Caki2 (cell line): ENCODE results near the gene CXCL1. TPM values are rescaled to one million over a fixed set of nuclear protein-coding genes. Genes with fewer than 3 reads are reported as not detected.
A peak's percentile ranks its signal among the peaks of the same experiment; 100 is the strongest.
"Not testable (repeated sequence)": the region's sequence is repeated elsewhere in the genome, so short reads cannot be mapped to it uniquely, and the experiment has no call there.

ENCODE experiments used
- DNase-seq: peaks from one replicate; pipeline ENCODE4 v3.0.0-alpha.2; 2015; ENCODE audit warnings: low read depth
- in situ Hi-C: cut with HindIII; loops from 2 replicates; pipeline ENCODE4 v1.10.0; 2016; ENCODE audit warnings: low sequenced_read_pairs, low pct_unique_long_range_greater_than_20kb, mixed read lengths
- total RNA-seq: library from RNA; depleted of rRNA; stranded (reverse); fragments of >200 nt; shearing (Covaris generic); gene quantifications from 2 replicates; pipeline ENCODE4 v1.2.3, GENCODE V29; 2014; ENCODE audit warnings: low replicate concordance; rRNA removed

CXCL1 gene
- total RNA-seq, 1 experiment from 2014 or later: 2.7 TPM

DNA sequence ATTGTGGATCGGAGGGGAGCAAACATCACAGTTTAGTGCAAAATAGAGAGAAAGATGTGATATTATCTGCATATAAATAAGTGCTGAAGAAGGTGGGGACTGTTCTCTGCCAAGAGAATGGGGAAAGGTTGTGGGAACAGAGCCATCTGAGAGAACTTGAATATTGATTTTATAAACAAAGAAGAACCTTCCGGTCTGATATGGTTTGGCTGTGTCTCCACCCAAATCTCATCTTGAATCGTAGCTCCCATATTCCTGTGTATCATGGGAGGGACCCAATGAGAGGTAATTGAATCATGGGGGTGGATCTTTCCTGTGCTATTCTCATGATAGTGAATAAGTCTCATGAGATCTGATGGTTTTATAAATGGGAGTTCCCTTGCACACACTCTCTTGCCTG lies 30.1 kb downstream of the CXCL1 start:
- DNase-seq, in situ Hi-C loops: not testable (repeated sequence)

DNA sequence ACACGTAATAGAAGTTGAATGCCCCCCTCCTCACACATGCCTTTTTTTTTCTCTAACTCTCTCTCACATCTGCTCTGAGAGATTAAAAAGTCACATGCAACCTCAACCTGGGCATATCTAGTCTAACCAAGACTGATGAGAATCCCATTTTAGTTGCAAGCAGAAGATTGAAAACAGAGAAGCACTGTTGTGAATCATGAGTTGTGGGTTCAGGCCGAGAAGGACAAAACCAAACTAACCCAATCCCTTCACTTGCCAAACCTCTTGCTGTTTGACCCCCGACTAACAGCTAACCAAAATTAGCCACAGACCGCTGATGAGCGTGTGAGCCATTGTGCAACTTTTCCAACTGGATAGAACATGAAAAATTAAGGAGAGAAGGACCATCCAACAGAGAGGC lies 31.8 kb downstream of the CXCL1 start:
- no peak for DNase-seq
- in situ Hi-C loops: no loop called here

GRCh38 chr4:73902038-73902637 lies 32.9 kb downstream of the CXCL1 start:
- DNase-seq: no peak
- in situ Hi-C loops: no loop called here

DNA sequence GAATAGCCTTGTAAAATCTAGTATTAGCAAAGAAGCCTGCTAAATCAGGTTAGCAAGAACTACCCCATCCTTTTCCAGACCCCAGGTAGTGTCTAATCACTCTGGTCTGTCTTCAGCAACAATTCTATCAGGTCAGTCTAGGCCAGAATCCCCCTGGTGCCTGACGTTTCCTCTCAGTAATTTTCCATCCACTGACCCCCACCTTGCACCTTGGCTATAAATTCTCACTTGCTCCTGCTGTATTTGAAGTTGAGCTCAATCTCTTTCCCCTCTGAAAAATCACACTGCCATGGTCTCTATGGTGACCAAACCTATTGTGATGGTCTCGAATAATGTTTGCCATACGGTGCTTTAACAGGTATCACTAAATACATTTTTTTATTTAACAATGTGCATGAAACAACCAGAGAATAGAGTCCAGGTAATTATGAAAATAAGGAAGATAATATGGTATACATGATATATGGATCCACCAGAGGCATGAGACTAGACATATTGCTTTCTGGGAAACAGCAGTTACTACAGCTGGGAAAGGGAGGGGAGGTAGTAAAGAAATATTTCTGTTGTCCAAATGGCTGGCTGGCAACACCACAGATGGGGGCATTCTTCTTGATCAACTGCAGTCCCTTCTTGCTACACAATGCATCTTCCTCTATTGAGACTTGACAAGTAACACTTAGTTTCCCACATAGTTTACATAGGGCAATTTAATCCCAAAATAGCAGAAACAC lies 33.8 kb downstream of the CXCL1 start:
- in situ Hi-C loops: no loop called here
- DNase-seq: no peak

GRCh38 chr4:73904491-73904890 lies 35.3 kb downstream of the CXCL1 start:
- in situ Hi-C loops: no loop called here
- no peak for DNase-seq

DNA sequence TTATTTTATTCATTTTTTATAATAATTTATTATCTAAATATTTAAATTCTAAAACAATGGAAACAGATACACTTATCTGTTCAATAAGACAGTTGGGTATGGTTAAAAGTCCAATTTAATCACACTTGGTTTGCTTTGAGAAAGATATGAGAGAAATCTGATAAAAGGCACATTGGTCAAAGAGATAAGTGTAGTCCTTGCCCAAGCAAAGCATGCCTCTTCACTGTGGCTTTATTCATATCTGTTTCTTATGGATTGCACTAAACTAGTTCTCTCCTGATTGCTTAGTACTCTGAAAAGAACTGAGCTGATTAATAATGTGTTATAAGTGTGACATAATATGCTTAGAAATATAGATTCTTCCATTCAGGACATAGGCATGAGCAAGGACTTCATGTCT lies 39.8 kb downstream of the CXCL1 start:
- in situ Hi-C loops: no loop called here

DNA sequence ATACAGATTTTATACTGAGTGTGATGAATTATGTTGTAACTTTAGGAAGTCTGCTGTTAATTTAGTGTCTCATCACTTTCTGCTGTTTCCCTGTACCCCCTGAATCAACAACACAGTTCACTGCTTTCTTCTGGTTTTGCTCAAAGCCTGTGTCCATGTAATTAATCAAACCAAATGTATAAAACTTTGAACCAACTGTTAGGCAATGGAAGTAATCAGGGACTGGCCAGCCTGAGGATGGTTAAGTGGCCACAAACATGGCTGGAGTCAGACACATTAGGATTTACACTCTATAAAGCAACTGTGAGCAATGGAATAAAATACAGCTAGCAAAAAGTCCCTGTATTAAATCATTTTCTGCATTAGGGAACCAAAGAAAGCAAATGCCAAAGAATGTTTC lies 42.6 kb downstream of the CXCL1 start:
- no peak for DNase-seq
- in situ Hi-C loops: no loop called here

More for the DNA sequence above, 39.8 kb downstream of the CXCL1 start:
- no peak for DNase-seq

GRCh38 chr4:73912191-73912590 lies 43.0 kb downstream of the CXCL1 start:
- no peak for DNase-seq
- in situ Hi-C loops: no loop called here

- DNase-seq: no peak
- in situ Hi-C loops: no loop called here
These were observed 44.9 kb downstream of the CXCL1 start for GRCh38 chr4:73914071-73914470.

DNA sequence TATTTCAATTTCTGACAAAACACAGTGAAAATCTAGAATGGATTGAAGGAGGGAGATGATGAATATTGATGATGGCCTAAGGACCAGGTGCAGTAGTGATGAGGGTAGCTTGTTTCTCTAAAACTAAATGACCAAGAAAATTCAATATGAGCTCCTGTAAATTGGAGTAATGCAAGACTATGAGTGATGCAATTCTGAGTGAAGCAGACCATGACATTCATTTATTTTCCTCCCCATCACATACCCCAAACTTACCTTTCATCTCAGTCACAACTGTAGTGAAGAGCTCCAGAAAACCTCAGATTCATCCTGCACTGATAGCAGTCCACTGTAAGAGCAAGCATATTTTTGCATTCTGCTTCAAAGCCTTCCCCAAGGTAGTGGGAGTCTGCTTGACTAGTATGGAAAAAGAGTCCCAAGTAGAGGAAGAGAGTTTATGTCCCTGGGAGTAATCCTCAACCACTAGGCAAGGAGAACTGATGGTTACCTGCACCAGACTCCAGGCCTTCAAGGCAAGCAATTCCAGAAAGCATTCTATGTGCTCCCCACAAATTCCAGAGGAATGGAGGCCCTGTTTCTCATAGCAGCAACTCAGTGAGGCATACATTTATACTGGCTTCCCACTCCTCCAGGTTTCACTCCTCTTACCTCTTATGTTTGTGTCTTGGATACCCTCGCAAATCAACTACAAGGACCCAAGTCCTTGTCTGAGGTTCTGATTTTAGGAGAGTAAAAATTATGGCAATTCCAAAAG lies 47.2 kb downstream of the CXCL1 start:
- in situ Hi-C loops: no loop called here
- DNase-seq: peak; percentile 25

DNA sequence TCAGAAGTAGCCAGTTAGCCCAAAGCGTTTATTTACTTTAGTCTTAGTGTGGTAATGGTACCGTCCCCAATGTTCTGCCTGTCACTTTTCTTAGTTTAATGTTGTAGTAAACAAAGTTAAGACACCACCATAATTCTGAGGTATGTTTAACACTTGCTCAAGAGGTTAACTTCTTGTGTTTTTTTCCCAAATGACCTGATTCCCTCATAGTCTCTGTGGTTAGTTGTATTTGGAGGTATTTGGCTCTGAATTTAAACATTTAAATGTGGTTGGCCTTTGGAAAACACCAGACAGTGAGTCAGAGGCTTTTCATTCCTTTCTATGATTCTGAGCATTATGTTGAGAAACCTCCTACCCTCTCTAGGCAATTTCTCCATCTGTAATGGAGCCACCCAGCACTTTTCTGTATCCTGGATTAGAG lies 47.9 kb downstream of the CXCL1 start:
- DNase-seq: peak; percentile 89
- in situ Hi-C loops: no loop called here

DNA sequence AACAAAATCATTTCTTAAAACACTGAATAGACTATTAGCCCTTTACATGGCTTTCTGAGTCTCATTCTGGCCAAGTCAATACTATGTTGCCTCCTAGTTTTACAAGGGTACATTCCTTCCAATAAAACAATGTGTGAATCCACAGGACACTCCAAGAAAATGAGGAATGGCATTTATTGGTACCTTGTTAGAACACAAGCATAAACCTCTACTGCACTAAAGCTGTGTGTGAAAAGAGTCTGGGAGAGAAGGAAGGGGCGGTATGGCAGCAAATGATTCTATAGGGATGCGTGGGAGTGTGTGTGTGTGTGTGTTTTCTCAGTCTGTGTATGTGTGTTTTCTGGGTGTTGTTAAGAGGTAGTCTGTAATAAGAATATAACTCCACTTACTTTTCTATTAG lies 48.9 kb downstream of the CXCL1 start:
- DNase-seq: no peak
- in situ Hi-C loops: no loop called here

DNA sequence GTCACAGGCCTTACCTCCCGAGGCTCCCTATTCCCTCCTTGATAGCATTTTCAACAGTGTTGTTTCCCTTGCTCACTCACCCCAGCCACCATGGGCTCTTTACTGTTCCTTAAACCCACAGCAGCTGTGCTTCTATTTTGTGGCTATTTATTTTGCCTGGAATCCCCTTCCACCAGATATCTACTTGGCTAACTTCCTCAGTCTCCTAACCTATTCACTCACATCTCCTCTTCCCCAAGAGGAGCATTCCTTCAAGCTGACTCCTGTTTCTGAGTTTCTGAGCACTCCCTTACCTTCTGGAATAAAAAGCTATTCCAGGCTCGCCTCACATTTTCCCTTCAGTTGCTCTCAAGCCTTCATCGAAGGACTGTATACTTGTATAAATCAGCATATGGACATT lies 50.5 kb downstream of the CXCL1 start:
- in situ Hi-C loops: no loop called here
- no peak for DNase-seq

Other genes with a start within 250 kb of the CXCL1 start
- 0.52 and 1.0 TPM in 2 replicates for gene RASSF6, start 249.0 kb upstream of the CXCL1 start, total RNA-seq
- 7.8 and 7.9 TPM in 2 replicates for gene CXCL8, start 128.8 kb upstream of the CXCL1 start, total RNA-seq
- gene CXCL6, start 32.7 kb upstream of the CXCL1 start, total RNA-seq: not detected in 2 replicates
- not detected in 2 replicates for gene PF4V1, start 16.1 kb upstream of the CXCL1 start, total RNA-seq
- gene PF4, start 112.6 kb downstream of the CXCL1 start, total RNA-seq: not detected in 2 replicates
- gene PPBP, start 118.8 kb downstream of the CXCL1 start, total RNA-seq: not detected in 2 replicates
- 0.67 and 2.7 TPM in 2 replicates for gene CXCL5, start 129.3 kb downstream of the CXCL1 start, total RNA-seq
- not detected in 2 replicates for gene CXCL3, start 169.3 kb downstream of the CXCL1 start, total RNA-seq
- 0.44 and 0.67 TPM in 2 replicates for gene CXCL2, start 229.8 kb downstream of the CXCL1 start, total RNA-seq